Glomerular visceral epithelial cell (primary cell): Measurements from ENCODE around the gene POLR3B.
A peak's percentile ranks its signal among the peaks of the same experiment; 100 is the strongest.
"Not testable (repeated sequence)": the region's sequence is repeated elsewhere in the genome, so short reads cannot be mapped to it uniquely, and the experiment has no call there.

Source experiments
- DNase-seq: peaks from one replicate; pipeline ENCODE4 v3.0.0-alpha.2; 2016; ENCODE audit errors: extremely low spot score

POLR3B gene

DNA sequence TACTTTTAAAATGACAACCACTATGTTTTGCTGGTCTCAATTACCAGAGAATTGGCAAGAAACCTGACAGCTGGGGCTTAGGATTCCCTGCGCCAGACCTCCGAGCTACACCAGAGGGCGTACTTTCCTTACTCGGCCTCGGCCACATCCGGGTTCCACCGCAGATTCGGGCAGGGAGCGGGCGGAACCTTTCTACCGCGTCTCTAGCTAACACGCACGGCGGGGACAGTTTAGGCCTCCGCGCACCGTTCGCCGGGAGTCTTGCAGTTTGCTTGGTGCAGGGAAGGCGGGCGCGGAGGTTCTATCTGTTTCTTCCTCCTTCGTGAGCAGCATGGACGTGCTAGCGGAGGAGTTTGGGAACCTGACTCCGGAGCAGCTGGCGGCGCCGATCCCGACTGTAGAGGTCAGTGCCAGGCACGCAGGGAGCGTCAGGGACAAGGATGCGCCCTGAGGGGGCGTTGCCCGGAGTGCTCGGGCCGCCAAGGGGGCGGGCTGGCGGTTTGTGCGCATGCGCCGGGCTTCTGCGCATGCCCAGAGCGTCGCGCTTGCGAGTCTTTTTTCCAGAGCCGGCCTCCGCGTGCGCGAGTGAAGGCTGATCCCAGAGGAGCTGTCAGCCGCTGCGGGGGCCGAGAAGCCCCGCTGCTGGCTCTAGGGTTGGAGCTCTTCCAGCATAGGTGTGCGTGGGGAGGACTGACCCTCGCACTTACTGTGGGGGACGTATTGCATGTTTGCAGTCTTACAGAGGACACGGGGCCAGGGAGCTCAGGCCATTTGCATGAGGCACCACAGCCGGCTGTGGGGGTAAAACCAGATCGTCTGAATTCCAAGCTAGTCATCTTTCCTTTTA is at the start of gene POLR3B:
TSS of gene POLR3B (plus strand) at position 200 of the 847 bp plus-strand sequence. CDS start at position 332, 132 bp downstream.
- peak; percentile 93 for DNase-seq

- DNase-seq = no peak
These were observed 49.4 kb upstream of the POLR3B start for GRCh38 chr12:106308121-106308520.

DNA sequence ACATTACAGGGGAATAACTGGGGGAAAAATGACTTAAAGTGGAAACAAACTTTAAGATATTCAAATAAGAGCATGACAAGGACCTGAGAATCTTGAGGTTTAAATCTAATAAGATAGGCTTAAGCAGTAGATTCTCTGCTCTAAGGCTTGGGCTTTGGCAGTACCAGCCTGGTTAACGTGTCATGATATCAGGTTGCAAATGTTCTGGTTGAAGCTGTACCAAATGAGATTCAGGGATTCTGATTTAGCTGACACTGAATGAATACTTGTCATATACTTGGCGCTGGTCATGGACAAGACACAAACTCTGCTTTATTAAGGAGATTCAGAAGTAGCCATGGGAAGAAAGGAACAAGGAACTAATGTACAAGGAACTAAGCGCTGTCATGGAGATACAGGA is 48.9 kb upstream of the POLR3B start:
- DNase-seq = no peak

DNA sequence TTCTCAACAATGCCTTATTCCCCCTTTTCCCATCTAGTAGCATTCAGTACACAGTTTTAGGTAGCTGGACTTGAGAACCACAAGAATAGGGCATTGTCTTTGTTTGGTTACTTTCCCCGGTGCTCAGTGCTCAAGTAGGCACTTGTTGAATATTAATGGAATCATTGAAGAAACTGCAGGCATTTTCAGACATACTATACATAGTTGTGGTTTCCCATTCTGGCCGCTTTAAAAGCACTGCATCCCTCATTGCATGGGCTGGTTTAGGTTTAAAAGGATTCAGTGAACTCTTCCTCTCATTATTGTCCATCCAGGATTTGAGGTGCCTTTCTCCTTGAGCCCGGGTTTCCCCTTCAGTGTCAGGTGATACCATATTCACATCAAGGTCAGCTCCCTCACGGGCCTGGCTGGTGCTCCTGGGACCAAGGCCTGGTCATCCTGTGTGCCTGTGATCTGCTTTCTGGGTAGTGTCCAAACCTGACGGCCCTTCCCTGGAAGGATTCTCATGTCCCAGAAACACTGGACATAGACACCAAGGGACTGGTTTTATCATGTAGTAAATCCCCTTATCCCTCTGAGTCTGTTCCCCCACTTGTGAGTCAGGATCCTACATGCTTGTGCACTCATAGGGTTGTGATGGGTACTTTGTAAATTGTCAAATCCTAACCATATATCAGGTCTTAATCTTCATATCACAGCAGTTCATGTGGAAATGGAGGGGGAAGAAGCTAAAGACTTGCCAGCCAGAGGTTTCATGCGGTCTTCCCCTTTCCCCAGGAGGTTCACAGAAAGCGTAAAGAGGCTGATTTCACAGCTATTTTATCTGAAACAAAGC is 47.7 kb upstream of the POLR3B start:
- DNase-seq = peak; percentile 75

DNA sequence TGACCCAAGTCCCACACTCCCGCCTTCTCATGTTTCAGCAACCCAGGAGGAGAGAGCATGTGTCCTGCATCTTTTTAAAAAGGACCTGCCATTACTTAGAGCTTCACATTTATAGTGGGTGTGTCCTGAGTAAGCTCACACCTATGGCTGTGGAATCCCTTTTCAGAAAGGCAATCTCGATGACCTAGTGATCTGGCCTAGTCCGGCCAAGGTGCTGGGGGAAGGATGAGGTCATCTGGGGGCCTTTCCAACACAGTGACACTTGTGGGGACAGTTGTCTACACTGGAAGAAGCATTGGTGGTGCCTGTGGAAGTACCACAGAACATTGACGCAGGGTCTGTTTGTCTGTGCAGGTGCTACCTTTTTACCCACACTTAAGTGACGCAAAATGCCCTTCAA is 46.9 kb upstream of the POLR3B start:
- DNase-seq = no peak

GRCh38 chr12:106311139-106311538 is 46.4 kb upstream of the POLR3B start:
- no peak for DNase-seq

DNA sequence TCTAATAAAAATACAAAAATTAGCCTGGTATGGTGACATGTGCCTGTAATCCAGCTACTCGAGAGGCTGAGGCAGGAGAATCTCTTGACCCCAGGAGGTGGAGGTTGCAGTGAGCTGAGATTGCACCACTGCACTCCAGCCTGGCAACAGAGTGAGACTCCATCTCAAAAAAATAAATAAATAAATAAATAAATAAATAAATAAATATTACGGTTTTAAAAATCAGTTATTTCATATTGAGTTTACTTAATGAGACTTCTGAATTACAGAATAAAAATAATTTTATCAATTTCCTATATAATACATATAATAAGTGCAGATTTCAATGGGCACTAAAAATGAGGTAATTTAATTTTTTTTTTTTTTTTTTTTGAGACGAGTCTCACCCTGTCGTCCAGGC is 44.1 kb upstream of the POLR3B start:
- DNase-seq = not testable (repeated sequence)

DNA sequence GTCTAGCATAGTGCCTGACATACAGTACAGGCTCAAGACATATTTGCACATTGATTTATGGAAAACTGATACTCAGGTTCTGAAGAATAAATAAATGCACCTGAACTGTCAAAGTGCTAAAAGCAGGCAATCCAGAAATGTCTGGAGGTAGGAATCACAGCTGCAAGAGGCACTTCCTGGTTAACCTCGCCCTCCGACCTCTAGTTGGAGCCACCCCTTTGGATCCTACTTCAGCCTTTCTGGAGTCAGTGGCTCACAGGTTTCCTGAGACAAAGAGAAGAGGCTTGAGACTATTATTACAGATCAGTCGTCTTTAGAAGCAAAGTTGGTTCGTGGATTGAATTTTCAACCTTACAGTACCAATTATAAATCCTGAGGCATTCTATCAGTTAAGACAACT is 42.0 kb upstream of the POLR3B start:
- no peak for DNase-seq

GRCh38 chr12:106317406-106318082 is 40.0 kb upstream of the POLR3B start:
- no peak for DNase-seq

- DNase-seq = no peak
These were observed 36.3 kb upstream of the POLR3B start for GRCh38 chr12:106321139-106321850.

DNA sequence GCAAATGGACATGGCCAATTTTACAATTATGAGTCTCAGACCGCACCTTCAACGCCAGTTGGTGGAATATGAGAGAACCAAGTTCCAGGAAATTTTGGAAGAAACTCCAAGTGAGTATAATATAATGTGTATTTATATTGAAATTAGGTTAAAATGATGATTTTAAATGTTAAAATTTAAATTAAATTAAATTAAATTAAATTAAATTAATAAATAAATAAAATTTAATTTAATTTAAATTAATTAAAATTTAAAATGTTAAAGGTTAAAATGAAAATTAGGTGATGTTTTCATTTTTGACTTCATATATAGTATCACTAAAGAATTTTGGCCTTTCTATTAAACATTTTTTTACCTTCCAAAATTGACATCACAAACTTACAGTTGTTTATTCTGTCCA is 34.0 kb upstream of the POLR3B start:
- DNase-seq = no peak

DNA sequence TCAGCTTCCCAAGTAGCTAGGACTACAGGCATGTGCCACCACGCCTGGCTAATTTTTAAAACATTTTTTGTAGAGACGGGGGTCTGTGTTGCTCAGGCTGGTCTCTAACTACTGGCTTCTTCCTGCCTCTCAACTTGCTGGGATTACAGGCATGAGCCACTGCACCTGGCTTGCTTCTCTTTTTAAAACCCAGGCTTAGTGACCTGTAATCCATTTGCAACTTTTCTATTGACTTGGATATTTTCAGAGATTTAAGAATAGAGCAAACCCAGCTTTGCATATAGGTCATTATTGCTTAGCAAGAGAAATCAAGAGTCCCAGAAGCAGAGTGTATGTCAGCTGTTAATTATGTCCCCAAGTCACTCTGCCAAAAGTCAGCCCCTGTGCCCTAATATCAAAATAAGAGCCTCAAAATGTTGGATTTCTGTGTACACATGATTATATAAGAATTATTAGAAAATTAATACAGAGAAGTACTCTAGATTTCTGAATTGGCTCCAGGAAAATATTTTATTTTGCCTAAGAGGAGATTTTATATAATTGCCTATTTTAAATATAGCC is 30.2 kb upstream of the POLR3B start:
- DNase-seq = no peak

- no peak for DNase-seq
These were observed 28.8 kb upstream of the POLR3B start for GRCh38 chr12:106328735-106329134.

DNA sequence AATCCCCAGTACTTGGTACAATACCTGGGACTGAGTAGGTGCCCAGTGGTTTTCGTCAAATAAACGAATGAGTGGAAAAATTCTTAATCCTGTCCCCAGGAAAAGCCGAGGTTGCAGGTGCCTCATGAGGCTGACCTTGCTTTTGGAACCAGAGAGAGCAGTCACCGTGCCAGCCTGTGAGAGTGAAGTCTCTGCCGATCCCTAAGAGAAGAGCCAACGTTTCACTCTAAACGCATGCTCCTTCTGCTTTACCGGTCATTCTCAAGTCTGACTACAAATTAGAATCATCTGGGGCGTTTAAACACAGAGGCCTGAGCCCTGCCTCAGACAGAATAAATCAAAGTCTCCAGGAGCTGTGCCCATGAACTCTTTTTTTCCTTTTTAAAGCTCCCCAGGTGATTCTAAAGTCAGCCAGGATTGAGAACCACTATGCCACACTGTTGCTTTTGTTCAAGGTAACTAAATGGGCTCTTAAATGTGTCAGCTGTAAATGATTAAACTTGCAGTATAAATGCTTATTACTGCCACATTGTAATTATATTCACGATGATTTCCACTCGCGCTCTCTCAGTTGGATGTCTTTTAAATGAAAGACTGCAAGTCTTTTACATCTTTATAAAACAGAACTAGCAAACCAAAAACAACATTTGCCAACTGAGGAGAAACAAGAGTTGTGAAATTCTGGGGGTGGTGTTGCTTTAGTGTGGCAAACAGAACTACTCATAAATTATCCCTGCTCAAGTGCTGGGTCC is 28.1 kb upstream of the POLR3B start:
- DNase-seq = no peak

GRCh38 chr12:106331599-106331998 is 25.9 kb upstream of the POLR3B start:
- no peak for DNase-seq

- DNase-seq = no peak
These were observed 25.0 kb upstream of the POLR3B start for GRCh38 chr12:106332536-106332935.

GRCh38 chr12:106333010-106333409 is 24.5 kb upstream of the POLR3B start:
- no peak for DNase-seq

DNA sequence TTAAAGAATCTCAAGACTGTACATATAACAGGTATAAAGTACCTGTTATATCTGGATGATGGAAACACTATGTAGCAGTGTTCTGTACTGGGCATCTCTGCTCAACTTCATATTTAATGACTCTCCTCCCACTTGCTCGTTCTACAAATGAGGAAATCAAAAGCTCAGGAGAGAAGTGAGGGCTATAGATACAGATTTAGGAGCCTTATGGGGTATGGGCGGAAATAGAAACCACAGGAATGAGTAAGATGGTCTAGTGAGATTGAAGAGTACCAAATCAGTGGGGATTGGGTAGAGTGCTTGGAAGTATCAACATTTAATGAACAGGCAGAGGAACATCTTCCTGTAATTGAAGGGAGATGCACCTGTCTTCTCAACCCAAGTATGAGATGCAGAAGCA is 23.8 kb upstream of the POLR3B start:
- DNase-seq = no peak

- no peak for DNase-seq
These were observed 16.3 kb upstream of the POLR3B start for GRCh38 chr12:106341086-106341877.
